ES-I3 (cell line): ENCODE data around the gene GJA1.
"Not testable (repeated sequence)": the region's sequence is repeated elsewhere in the genome, so short reads cannot be mapped to it uniquely, and the experiment has no call there.

Source experiments
- H3K36me3 ChIP-seq: 2 replicates; pipeline ENCODE4 v1.6.1; 2013; ENCODE audit warnings: mild to moderate bottlenecking, low read length, control low read depth, moderate library complexity; ENCODE audit not compliant: insufficient read depth
- H3K4me1 ChIP-seq: 2 replicates; pipeline ENCODE4 v1.6.1; 2013; ENCODE audit warnings: mild to moderate bottlenecking, control low read depth, low read length; ENCODE audit not compliant: insufficient read depth
- H3K9ac ChIP-seq: 2 replicates; pipeline ENCODE4 v1.6.1; 2013; ENCODE audit warnings: low read depth, mild to moderate bottlenecking, low read length, moderate library complexity
- H3K9me3 ChIP-seq: 2 replicates; pipeline ENCODE4 v1.6.1; 2013; ENCODE audit warnings: mild to moderate bottlenecking, low read length, moderate library complexity; ENCODE audit not compliant: control insufficient read depth, insufficient read depth

Gene GJA1

GRCh38 chr6:121435444-121436069 lies at the start of gene GJA1:
Gene GJA1, plus strand, starts transcription at chr6:121435646. Its CDS starts 11,202 bp downstream, at chr6:121446848.
- Histone ChIP-seq H3K36me3 (peaks cover 8% of the 10 kb centered on the region; the same call in 1 of the 2 replicates), H3K9ac (peak within 1 kb of the TSS; percentile 76), H3K4me1 (peaks cover 24% of the 10 kb centered on the region)

DNA sequence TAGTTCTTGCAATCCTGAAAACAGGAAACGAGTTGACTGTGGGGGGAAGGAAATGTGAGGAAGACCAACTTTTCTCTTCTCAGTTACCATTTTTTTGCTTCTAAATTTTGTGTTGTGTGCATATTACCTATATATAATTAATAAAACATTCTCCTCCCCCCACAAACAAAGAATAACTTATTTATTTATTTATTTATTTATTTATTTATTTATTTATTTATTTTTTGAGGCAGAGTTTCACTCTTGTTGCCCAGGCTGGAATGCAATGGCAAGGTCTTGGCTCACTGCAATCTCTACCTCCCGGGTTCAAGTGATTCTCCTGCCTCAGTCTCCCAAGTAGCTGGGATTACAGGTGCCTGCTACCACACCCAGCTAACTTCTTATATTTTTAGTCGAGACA lies 48.9 kb upstream of the GJA1 start:
- not testable (repeated sequence) for H3K9me3 ChIP-seq, H3K9ac ChIP-seq, H3K4me1 ChIP-seq, H3K36me3 ChIP-seq

More at GRCh38 chr6:121435444-121436069, at the start of gene GJA1:
- no peaks in the 10 kb centered on the region for H3K9me3 ChIP-seq

DNA sequence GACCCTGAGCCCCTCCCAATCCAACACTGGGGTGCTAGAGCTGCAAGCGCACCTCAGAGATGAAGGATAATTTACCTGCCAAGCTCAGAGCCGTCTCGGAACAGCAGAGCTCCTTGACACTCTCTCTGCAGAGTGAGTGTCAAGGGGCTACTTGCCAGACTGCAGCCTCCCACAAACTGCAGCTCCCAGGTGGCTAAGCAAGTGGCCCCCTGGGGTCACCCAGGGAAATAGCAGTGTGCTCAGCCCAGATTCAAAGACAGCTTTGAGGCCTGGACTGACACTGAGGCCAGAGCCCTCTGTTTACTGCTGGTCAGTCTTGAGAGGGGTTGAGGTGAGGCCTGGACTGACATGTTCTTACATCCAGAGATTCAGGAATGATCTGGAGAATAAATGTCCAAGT lies 46.0 kb upstream of the GJA1 start:
- no peaks in the 10 kb centered on the region for H3K9me3 ChIP-seq
- H3K9ac ChIP-seq, result no peak overlapping the region
- H3K36me3 ChIP-seq, result no peaks in the 10 kb centered on the region
- no peaks in the 10 kb centered on the region for H3K4me1 ChIP-seq

- Histone ChIP-seq H3K4me1 (no peaks in the 10 kb centered on the region), H3K9me3 (no peaks in the 10 kb centered on the region), H3K36me3 (no peaks in the 10 kb centered on the region), H3K9ac (no peak overlapping the region)
These were observed 41.5 kb upstream of the GJA1 start for GRCh38 chr6:121393731-121394505.

GRCh38 chr6:121395736-121396135 lies 39.7 kb upstream of the GJA1 start:
- Histone ChIP-seq H3K4me1 (no peaks in the 10 kb centered on the region), H3K9me3 (no peaks in the 10 kb centered on the region), H3K9ac (no peak overlapping the region), H3K36me3 (no peaks in the 10 kb centered on the region)

GRCh38 chr6:121397188-121397587 lies 38.3 kb upstream of the GJA1 start:
- H3K9ac ChIP-seq, H3K9me3 ChIP-seq, H3K36me3 ChIP-seq, H3K4me1 ChIP-seq: not testable (repeated sequence)

GRCh38 chr6:121398127-121398526 lies 37.3 kb upstream of the GJA1 start:
- H3K9ac ChIP-seq, result no peak overlapping the region
- no peaks in the 10 kb centered on the region for H3K36me3 ChIP-seq

GRCh38 chr6:121399966-121400365 lies 35.5 kb upstream of the GJA1 start:
- Histone ChIP-seq H3K9ac (no peak overlapping the region), H3K4me1 (no peaks in the 10 kb centered on the region), H3K36me3 (no peaks in the 10 kb centered on the region), H3K9me3 (no peaks in the 10 kb centered on the region)

More at GRCh38 chr6:121398127-121398526, 37.3 kb upstream of the GJA1 start:
- no peaks in the 10 kb centered on the region for H3K4me1 ChIP-seq
- no peaks in the 10 kb centered on the region for H3K9me3 ChIP-seq

- H3K36me3 ChIP-seq, result no peaks in the 10 kb centered on the region
- H3K4me1 ChIP-seq, result no peaks in the 10 kb centered on the region
- H3K9me3 ChIP-seq, result no peaks in the 10 kb centered on the region
- no peak overlapping the region for H3K9ac ChIP-seq
These were observed 31.5 kb upstream of the GJA1 start for GRCh38 chr6:121403964-121404363.

DNA sequence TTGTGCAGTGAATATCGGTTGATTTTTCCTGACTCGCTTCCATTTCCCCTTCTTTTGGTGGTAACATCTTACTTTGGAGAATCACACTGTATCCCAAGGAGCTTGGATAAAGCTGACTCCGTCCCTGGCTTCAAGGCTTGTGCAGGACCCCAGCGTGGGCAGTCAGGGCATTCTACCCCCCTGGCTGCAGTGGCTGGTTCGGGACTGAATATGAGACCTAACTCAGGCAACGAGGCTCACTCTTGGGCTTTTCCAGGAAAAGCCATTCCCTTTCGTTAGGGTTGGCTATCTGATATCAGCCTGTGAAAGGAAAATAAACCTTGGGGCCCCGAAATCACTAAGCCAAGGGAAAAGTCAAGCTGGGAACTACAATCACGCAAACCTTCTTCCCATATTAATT lies 30.1 kb upstream of the GJA1 start:
- Histone ChIP-seq H3K9ac (no peak overlapping the region), H3K36me3 (no peaks in the 10 kb centered on the region), H3K9me3 (no peaks in the 10 kb centered on the region), H3K4me1 (no peaks in the 10 kb centered on the region)

GRCh38 chr6:121408321-121408720 lies 27.1 kb upstream of the GJA1 start:
- Histone ChIP-seq H3K36me3 (no peaks in the 10 kb centered on the region), H3K9ac (no peak overlapping the region), H3K4me1 (no peaks in the 10 kb centered on the region), H3K9me3 (no peaks in the 10 kb centered on the region)

DNA sequence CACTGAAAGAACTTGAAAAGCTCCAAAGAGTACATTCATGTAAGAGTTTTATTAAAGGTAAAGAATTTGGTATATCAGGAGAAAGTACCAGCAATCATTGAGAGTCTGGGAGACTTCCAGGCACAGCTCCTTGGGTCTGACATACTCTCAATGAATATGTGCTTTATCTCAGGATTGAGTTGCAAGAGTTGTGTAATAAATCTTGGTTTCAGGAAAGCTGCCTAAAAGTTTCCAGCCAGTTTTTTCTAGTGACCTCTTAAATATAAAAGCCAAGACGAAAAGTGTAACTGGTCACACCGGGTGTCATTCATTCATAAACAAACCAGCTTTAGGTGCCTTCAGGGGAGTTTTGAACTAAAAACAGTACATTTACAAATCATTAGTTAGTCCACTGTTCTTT lies 21.6 kb upstream of the GJA1 start:
- Histone ChIP-seq H3K36me3 (no peaks in the 10 kb centered on the region), H3K9me3 (no peaks in the 10 kb centered on the region), H3K9ac (no peak overlapping the region), H3K4me1 (no peaks in the 10 kb centered on the region)

DNA sequence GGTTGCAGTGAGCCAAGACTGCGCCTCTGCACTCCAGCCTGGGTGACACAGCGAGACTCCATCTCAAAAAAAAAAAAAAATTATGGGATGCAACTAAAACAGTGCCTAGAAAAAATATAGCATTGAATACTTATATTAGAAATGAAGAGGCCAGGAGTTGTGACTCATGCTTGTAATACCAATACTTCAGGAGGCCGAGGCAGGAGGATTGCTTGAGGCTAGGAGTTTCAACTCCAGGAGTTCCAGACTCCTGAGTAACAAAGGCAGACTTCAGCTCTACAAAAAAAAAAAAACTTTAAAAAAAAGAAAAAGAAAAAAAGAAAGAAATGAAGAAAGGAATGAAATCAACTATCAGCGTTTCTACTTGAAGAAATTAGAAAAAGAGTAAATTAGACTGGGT lies 17.1 kb upstream of the GJA1 start:
- Histone ChIP-seq H3K36me3 (no peaks in the 10 kb centered on the region), H3K4me1 (no peaks in the 10 kb centered on the region), H3K9ac (no peak overlapping the region), H3K9me3 (no peaks in the 10 kb centered on the region)

DNA sequence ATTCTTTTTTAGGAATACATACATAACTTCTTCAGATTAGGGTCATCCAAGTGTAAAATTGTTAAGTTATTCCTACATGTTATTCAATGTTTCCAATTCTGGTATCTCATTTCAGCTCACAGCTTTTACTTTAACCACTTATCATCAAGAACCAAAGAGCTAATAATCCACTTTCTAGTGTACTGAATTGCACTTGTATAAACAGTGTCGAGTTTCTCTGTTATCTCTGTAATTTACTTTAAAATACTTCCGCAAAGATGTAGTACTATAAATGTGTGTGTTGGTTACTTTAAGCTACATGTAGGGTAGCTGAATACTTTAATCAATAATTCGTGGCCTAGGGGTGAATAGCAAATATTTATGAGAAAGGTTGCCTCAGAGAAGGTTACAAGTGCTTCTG lies 8.8 kb upstream of the GJA1 start:
- Histone ChIP-seq H3K9me3 (no peaks in the 10 kb centered on the region; the same call in 1 of the 2 replicates), H3K36me3 (no peaks in the 10 kb centered on the region), H3K9ac (no peak overlapping the region), H3K4me1 (peaks cover 3% of the 10 kb centered on the region; the same call in 1 of the 2 replicates)
